ENCODE measurements around the gene ZSWIM1.

- no peak for TF ChIP-seq ELF4 (IDR thresholded peaks at IDR 0.05)
- no peak for TF ChIP-seq FOXM1 (IDR thresholded peaks at IDR 0.05; ENCODE audit: borderline replicate concordance)
- TF ChIP-seq HDGF (IDR thresholded peaks at IDR 0.05; ENCODE audit: borderline replicate concordance): no peak
- TF ChIP-seq ZNF384 (IDR thresholded peaks at IDR 0.05): no peak
Observed at GRCh38 chr20:45835329-45835765, 45.7 kb upstream of the ZSWIM1 start.
